Suprapubic skin (tissue), 4 donors: ENCODE measurements around the gene FOXN1. TPM values are rescaled to one million over a fixed set of nuclear protein-coding genes. Genes with fewer than 3 reads are reported as not detected.
A peak's percentile ranks its signal among the peaks of the same experiment; 100 is the strongest.

Experiments
- DNase-seq, 2 donors: peaks; one replicate each; pipeline ENCODE4 v3.0.0-alpha.2; 2019; ENCODE audit warnings: low spot score in 2 of 2
- H3K27ac ChIP-seq: fragments of 200-600 bp; sonication (generic); one replicate; pipeline ENCODE4 v1.5.1; 2019
- H3K27me3 ChIP-seq: fragments of 200-600 bp; sonication (generic); one replicate; pipeline ENCODE4 v1.5.1; 2019
- H3K36me3 ChIP-seq: fragments of 200-600 bp; sonication (generic); one replicate; pipeline ENCODE4 v1.5.1; 2019
- H3K4me1 ChIP-seq: fragments of 200-600 bp; sonication (generic); one replicate; pipeline ENCODE4 v1.5.1; 2019
- H3K4me3 ChIP-seq: fragments of 200-600 bp; sonication (generic); one replicate; pipeline ENCODE4 v1.5.1; 2019; ENCODE audit warnings: mild to moderate bottlenecking
- H3K9me3 ChIP-seq: fragments of 200-600 bp; sonication (generic); one replicate; pipeline ENCODE4 v1.5.1; 2019
- EP300 ChIP-seq: sonication (generic); formaldehyde crosslinking; IDR thresholded peaks from one replicate; pipeline ENCODE4 v1.6.1; 2017; ENCODE audit warnings: antibody characterized with exemption
- POLR2A ChIP-seq, 2 donors: fragments of 450-650 bp; IDR thresholded peaks; one replicate each; pipeline ENCODE4 v1.6.1; 2017; ENCODE audit warnings: antibody characterized with exemption in 2 of 2, mild to moderate bottlenecking in 2 of 2, moderate library complexity in 2 of 2
- POLR2AphosphoS5 ChIP-seq, 3 donors: sonication (generic); formaldehyde crosslinking; IDR thresholded peaks; one replicate each; pipeline ENCODE4 v1.6.1; 2017; ENCODE audit warnings: antibody characterized with exemption in 3 of 3
- WGBS: methylation state at CpG from one replicate; pipeline ENCODE4 v1.1.5; 2018; 5-methylcytosine and 5-hydroxymethylcytosine counted together
- total RNA-seq, 4 donors: library from RNA; depleted of rRNA; stranded (reverse); fragments of >200 nt; gene quantifications; one replicate each; pipeline ENCODE4 v1.1.0, GENCODE V29; 2016
- TF ChIP-seq, protein P1 (sequence below), 2 donors: fragments of 200-600 bp in 1 of 2; fragments of 450-650 bp in 1 of 2; sonication (generic) in 1 of 2; IDR thresholded peaks; one replicate each; pipeline ENCODE4 v1.5.1; 2016 to 2019; ENCODE audit warnings: antibody characterized with exemption in 2 of 2, mild to moderate bottlenecking in 1 of 2, moderate library complexity in 1 of 2

Gene FOXN1
- total RNA-seq, 4 donors from 2014 or later: 37.4 to 48.3 (median 38.3) TPM

DNA sequence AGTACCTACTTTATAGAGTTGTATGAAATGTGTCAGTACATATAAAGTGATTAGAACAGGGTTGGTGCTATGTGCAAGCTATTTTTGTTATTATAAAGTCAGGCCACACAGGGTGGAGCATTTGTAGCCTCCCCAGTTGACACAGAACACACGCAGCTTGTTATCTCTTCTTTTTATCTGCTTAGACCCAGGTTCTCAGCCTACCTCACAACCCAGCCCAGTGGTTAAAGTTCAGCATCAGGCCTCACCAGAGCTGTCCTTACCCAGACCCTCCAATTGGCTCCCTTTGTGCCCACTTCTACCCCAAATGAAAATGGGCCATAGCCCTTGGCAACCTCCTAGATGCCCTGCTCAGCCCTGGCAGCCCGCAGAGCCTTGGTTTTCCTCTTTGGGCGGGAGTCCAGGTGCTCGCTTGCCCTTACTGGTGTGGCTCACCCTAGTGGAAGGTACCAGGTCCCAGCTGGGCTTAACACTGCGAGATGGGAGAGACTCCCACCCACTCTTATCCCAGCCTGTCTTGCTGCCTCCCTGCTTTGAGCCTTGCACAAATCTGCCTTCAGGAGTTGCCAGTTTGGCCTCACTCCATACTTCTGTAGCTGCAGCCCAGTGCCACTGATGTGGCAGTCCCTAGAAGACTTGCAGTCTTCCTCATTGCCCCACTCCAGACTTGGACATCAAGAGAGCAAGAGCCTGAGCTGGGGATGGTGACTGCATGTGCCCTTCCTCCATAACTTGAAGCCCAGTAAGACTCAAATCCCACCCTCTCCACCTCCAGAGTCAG is 66.3 kb downstream of the FOXN1 start:
- no peaks in the 10 kb centered on the region for H3K36me3 ChIP-seq
- H3K27me3 ChIP-seq: no peaks in the 10 kb centered on the region
- H3K9me3 ChIP-seq: no peaks in the 10 kb centered on the region
- 71% methylated on average over 5 of the region's 5 CpGs for WGBS
- TF ChIP-seq POLR2A (IDR thresholded peaks at IDR 0.05): no peak
- no peak for TF ChIP-seq POLR2AphosphoS5 (IDR thresholded peaks at IDR 0.05)
- TF ChIP-seq, protein P1, sequence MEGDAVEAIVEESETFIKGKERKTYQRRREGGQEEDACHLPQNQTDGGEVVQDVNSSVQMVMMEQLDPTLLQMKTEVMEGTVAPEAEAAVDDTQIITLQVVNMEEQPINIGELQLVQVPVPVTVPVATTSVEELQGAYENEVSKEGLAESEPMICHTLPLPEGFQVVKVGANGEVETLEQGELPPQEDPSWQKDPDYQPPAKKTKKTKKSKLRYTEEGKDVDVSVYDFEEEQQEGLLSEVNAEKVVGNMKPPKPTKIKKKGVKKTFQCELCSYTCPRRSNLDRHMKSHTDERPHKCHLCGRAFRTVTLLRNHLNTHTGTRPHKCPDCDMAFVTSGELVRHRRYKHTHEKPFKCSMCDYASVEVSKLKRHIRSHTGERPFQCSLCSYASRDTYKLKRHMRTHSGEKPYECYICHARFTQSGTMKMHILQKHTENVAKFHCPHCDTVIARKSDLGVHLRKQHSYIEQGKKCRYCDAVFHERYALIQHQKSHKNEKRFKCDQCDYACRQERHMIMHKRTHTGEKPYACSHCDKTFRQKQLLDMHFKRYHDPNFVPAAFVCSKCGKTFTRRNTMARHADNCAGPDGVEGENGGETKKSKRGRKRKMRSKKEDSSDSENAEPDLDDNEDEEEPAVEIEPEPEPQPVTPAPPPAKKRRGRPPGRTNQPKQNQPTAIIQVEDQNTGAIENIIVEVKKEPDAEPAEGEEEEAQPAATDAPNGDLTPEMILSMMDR (IDR thresholded peaks at IDR 0.05): no peak
- no peak for TF ChIP-seq EP300
- peak overlapping the region; percentile 97 for H3K4me3 ChIP-seq
- H3K4me1 ChIP-seq: peaks cover 32% of the 10 kb centered on the region
- DNase-seq: no peak
- H3K27ac ChIP-seq: no peak overlapping the region

DNA sequence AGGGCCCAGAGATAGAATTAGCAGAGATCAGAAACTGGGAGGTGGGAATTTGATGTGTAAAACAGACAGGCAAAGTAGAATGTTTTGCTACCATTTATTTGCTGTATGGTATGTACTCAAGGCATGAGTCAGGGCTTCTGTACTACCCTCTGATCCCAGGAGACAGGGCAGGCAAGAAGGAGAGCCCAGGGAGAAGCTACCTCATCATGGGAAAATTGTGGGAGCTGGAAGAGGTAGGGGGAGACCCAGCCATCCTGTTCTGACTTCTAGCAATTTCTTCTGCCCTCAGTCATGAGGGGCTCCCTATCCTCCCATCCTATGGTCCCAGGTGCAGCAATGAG is 66.9 kb downstream of the FOXN1 start:
- H3K27me3 ChIP-seq: no peaks in the 10 kb centered on the region
- DNase-seq: no peak
- no peak overlapping the region for H3K4me3 ChIP-seq
- no peaks in the 10 kb centered on the region for H3K9me3 ChIP-seq
- no peak for TF ChIP-seq EP300
- no peak for TF ChIP-seq POLR2A (IDR thresholded peaks at IDR 0.05)
- no peak for TF ChIP-seq POLR2AphosphoS5 (IDR thresholded peaks at IDR 0.05)
- TF ChIP-seq, protein P1 (IDR thresholded peaks at IDR 0.05): no peak
- peaks cover 32% of the 10 kb centered on the region for H3K4me1 ChIP-seq
- H3K27ac ChIP-seq: no peak overlapping the region
- no peaks in the 10 kb centered on the region for H3K36me3 ChIP-seq

DNA sequence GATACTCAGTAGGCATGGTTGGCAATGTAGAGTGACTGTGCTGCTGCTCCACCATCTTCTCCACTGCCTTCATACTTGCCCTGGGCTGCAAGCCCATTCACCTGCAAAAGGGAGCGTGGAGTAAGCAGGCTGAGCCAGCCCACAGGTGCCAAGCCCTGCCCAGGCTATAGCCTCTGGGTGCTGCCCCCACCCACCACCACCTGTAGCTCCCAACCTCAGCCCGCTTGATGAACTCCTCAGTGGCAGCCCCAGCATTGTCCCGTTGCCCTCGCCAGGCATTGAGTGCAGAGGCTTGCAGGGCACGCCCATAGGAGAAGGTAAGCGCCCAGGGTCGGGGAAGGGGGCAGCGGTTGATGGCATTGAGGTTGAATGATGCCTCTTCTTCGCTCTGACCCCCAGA is 67.4 kb downstream of the FOXN1 start:
- peaks cover 32% of the 10 kb centered on the region for H3K4me1 ChIP-seq
- H3K9me3 ChIP-seq: no peaks in the 10 kb centered on the region
- 100% methylated on average over 3 of the region's 9 CpGs for WGBS
- H3K27me3 ChIP-seq: no peaks in the 10 kb centered on the region
- DNase-seq: no peak
- no peak overlapping the region for H3K27ac ChIP-seq
- no peak overlapping the region for H3K4me3 ChIP-seq
- TF ChIP-seq, protein P1 (IDR thresholded peaks at IDR 0.05): no peak
- no peak for TF ChIP-seq POLR2A (IDR thresholded peaks at IDR 0.05)
- TF ChIP-seq POLR2AphosphoS5 (IDR thresholded peaks at IDR 0.05): no peak
- TF ChIP-seq EP300: no peak
- H3K36me3 ChIP-seq: no peaks in the 10 kb centered on the region

DNA sequence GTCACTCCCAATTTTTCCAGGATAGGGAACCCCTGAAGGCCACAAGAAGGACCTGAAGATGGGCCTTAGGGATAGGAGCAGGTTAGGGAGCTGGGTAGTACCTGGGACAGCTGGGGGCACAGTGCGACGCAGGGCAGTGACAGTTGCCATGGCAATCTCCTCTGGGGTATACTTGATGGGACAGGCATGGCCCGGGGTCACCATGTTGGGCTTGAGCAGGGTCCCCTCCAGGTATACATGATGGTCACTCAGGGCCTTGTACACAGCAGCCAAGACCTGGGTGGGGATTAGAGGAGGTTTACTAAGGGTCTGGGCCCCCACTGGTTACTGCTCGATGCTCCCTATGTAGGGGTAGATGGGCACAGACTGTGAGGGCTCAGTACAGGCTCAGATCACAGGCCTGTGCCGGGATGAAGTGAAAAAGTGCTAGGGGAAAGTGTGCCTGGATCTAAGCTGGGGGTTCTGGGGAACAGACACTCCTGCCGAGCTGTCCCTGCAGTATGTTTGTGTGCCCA is 67.9 kb downstream of the FOXN1 start:
- TF ChIP-seq EP300 (no peak), POLR2AphosphoS5 (IDR thresholded peaks at IDR 0.05) (no peak), POLR2A (IDR thresholded peaks at IDR 0.05) (no peak)
- TF ChIP-seq, protein P1 (IDR thresholded peaks at IDR 0.05): no peak
- no peaks in the 10 kb centered on the region for H3K27me3 ChIP-seq
- peaks cover 32% of the 10 kb centered on the region for H3K4me1 ChIP-seq
- H3K9me3 ChIP-seq: no peaks in the 10 kb centered on the region
- no peak overlapping the region for H3K4me3 ChIP-seq
- WGBS: 95% methylated on average over 5 of the region's 6 CpGs
- H3K36me3 ChIP-seq: peaks cover 5% of the 10 kb centered on the region
- no peak overlapping the region for H3K27ac ChIP-seq
- no peak for DNase-seq

DNA sequence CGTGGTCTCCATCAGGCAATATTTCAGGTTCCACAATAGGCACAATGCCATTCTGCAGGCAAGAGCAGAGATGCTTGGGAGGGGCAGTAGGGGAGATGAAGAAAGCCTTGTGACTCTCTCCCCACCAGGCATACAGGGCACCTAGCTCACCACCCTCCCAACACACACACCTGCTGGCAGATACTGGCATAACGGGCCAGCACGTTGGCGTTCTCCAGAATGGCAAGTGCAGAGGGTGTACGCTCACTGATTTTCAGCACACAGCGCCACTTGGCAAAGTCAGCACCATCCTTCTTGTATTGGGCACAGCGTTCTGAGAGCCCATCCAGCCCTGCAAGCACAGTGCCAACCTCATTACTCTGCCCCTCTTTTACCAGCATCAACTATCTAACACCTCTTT is 68.4 kb downstream of the FOXN1 start:
- Histone ChIP-seq H3K27ac (no peak overlapping the region), H3K27me3 (no peaks in the 10 kb centered on the region), H3K9me3 (no peaks in the 10 kb centered on the region), H3K4me1 (peaks cover 31% of the 10 kb centered on the region), H3K36me3 (peaks cover 10% of the 10 kb centered on the region), H3K4me3 (no peak overlapping the region)
- WGBS: 88% methylated on average over 7 of the region's 7 CpGs
- TF ChIP-seq POLR2AphosphoS5 (IDR thresholded peaks at IDR 0.05) (no peak), POLR2A (IDR thresholded peaks at IDR 0.05) (no peak)
- DNase-seq: no peak
